GM21723 (cell line): Measurements from ENCODE around the gene MTMR12.

Source experiments
- ATAC-seq: cut with Tn5 transposase; IDR thresholded peaks from one replicate; pipeline ENCODE4 v1.9.1; 2021; ENCODE audit warnings: mild to moderate bottlenecking, moderate library complexity; ENCODE audit not compliant: unreplicated experiment

MTMR12 gene

DNA sequence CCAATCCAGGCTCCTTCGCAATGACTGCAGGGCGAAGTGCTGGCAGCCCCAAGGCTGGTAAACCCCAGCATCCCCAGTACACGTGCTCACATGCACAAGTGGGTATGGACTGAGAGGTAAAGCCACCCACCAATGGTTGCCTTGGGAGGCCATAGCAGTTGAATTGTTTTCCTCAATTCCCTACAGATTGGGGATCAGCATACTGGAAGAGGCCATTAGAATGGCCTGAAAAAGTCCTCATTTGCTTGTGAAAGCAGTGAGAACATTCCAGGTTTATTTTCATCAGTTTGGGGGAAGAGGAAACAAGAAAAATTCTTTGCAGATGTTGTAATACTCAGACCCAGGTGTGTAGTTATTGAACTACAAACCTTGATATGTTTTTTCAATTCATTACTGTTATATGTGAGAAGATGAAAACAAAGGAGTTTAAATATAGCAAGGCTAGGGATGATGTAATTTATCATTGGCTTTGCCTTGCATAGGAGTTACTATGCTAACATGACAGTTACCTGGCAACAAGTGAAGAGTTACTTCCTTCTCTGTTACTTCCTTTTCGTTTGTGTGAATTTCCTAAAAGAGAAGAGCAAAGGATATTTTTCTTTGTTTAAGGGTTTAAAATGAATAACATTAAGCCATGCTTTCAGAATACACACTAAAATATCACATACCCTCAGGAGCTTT lies 36.4 kb downstream of the MTMR12 start:
- peak; percentile 55 for ATAC-seq

- ATAC-seq, result no peak
Measured at GRCh38 chr5:32275396-32275741, 37.4 kb downstream of the MTMR12 start.

DNA sequence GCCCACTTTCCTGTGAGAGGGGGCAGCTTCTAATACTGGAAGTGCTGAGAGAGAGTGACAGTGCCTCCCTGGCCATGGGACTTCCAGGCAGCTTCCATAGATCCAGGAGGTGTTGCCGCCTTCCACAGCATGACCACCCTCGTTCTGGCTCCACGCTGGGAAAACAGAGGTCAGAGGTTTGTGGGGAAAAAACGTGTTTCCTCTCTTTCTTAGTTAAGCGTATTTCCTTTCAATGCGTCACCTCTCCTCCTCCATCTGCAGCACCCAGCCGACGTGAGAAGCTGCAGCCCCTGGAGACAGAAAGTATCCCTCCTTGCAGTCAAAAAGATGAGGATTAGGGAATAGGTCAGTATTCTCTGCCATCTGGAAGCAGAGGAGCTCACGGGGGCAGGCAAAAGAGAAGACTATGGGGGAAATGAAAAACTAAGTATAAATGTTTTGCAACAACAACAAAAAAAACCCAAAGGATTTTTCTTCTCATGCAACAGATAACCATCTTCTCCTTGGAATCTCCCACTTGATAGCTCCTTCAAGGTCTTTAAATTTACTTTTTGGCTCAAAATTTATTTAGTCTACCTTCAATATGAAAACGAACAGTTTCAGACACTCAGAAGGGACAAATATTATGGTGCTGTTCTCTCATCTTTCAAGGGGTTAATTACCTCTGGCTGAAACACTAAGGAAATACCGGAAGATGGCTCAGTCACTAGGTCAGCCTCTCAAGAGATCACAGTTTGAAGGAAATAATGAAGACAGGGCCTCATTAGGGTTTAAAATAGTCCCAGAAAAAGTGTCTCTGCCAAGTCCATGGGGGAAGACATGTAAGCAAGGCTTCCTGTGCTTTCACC lies 38.0 kb downstream of the MTMR12 start:
- ATAC-seq, result no peak

DNA sequence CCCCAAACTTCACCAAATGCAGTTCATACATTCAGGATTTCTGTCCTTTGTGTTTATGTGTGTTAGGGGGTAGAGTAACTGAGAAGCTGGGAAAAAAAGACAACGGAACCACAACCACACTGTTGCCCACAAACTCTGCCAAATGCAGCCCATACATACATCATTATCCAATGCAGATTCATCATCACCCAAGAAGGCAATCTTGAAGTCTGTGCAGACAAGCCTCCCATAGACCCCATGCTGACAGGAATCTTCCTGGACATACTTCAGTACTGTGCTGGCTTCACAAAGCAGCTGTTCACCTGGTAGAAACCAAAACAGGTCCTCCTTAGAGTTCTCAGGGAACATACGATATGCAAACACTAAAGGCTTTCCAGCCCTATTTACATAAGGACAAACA lies 38.9 kb downstream of the MTMR12 start:
- ATAC-seq, result no peak

DNA sequence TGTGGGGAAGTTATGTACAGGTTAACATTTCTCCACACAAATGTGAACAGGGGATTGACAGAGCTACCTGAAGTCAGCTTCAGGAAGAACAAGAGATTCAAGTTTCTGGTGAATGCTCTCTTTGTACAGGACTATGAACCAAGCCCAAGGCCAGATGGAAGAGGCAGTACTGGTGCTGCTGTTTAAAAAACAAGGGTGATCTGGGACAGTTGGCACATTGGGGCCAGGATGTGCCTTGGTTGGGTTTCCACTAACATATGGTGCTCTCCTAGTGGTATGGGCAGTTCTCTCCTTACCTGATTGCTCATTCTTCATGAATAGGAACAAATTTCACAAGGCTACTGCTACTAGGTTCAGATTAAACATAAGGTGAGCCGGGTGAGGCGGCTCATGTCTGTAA lies 40.0 kb downstream of the MTMR12 start:
- no peak for ATAC-seq

DNA sequence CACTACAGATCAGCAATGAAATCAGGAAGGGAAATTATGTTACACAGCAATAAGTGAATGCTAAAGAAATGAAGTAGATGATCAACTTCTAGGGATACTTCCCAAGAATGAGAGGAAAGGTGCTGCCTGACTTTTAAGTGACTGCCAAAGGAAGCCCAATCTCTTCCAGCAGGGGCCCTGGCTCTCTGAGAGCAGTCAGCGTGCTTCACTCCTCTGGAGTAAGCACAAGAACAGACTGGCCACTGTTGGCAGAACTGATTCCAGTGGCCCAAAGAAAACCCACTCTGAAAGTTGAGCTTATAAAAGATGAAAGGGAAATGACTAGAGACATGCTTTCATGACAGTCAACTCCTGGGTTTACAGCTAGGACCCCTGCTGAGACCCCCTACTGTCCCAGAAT lies 41.8 kb downstream of the MTMR12 start:
- no peak for ATAC-seq

GRCh38 chr5:32270178-32270577 lies 42.6 kb downstream of the MTMR12 start:
- no peak for ATAC-seq

- ATAC-seq, result no peak
Measured at GRCh38 chr5:32265902-32266301, 46.8 kb downstream of the MTMR12 start.

- no peak for ATAC-seq
Measured at GRCh38 chr5:32264957-32265572, 47.7 kb downstream of the MTMR12 start.

- ATAC-seq, result no peak
Measured at GRCh38 chr5:32263684-32264083, 49.1 kb downstream of the MTMR12 start.

GRCh38 chr5:32261198-32261597 lies 51.5 kb downstream of the MTMR12 start:
- peak; percentile 93 for ATAC-seq

DNA sequence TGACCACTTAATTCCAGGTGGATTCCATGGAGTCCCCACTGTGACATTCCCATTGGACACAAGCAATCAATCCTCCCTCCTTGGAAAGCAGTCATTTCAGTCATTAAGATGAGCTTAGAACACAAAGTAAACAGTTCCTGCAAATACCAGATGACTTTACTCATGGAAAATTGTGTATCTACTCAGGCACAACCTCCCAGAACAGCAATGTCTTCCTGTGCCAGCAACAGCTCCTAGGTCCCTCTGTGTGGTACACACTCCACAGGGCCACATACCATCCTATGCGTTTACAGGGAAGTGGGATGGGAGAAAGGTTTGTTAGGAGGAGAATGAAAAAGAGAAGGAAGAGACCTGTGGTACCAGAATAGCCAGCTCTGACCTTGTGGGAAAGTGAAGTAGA lies 53.7 kb downstream of the MTMR12 start:
- no peak for ATAC-seq

DNA sequence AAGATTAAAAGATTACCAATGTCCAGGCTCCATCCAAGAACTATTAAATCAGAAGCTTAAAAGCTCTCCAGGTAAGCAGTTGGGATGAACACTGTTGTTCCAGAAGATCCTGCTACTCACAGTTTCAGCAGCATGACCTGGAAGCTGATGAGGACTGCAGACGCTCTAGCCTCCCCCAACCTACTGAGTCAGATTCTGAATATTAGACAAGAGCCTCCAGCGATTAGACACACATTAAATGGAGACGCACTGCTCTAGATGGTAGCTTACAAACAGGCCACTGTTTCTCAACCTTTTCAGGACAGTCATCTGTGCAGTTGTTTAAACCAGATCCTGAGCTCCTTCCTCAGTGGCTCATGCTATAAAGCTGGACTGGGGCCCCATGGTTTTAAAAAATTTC lies 54.3 kb downstream of the MTMR12 start:
- ATAC-seq, result no peak

GRCh38 chr5:32255540-32255900 lies 57.2 kb downstream of the MTMR12 start:
- no peak for ATAC-seq

DNA sequence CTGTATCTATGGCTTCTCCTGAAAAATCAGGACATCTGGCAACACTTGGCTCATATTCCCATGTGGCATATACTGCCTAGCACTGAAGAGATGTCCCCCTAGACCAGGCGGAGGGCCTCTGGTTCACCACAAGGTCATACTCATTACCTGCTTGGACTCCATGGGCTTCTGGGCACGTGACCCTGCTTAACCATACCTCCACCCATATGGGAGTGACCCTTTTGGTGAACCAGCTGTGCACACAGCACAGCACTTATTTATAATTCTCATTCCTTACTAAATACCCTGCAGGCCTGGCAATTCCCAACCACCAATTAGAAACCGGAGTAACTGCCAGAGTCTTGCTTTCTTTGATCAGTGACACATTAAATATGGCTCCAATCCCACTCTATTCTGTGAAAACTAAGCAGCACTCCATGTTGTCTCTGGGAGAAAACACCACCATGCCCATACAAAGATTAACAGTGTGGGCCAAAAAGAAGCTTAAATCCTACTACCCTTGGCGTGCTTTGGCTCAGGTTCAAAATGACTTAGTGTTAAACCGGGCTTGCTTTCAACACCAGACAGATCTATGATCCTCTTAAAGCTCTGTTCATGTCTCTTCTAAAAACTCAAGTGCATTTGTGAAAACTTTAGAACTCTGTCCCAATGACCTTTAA lies 57.7 kb downstream of the MTMR12 start:
- ATAC-seq, result no peak

DNA sequence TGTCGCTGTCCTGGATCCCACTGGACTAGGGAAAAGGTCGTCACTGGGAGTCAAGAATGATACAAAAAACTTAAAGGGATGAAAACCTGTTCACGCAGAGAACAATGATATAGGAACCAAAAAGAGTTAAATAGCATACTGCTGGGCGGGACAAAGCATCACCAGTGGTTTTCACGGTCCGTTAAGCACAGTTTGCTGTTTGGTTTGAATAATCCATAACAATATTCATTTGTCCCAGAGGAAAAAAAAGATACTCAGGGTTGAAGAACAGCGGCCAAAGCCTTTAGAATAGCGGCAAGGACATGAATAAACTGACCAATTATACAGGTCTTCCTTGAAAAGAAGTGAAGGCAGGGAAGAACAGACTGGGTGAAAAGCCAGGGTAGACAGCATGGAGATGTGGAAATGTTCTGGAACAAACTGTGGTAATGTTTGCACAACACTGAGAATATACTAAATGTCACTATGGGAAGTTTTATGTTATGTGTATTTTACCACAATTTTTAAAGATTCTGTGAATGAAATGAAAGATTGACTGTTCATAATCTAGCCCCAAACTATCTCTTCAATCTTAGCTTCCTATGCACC lies 60.8 kb downstream of the MTMR12 start:
- ATAC-seq, result no peak

- no peak for ATAC-seq
Measured at GRCh38 chr5:32249668-32250067, 63.1 kb downstream of the MTMR12 start.

GRCh38 chr5:32245742-32246141 lies 67.0 kb downstream of the MTMR12 start:
- no peak for ATAC-seq

DNA sequence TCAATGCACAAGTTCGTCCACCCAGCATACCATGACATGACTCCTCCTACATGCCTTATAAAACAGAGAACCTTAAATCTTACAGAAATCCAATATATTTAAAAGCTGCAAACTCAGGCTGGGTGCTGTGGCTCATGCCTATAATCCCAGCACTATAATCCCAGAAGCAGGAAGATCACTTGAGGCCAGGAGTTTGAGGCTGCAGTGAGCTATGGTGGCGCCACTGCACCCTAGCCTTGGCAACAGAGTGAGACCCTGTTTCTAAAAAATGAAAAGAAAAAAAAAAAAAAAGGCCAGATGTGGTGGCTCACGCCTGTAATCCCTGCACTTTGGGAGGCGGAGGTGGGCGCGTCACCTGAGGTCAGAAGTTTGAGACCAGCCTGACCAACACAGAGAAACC lies 68.7 kb downstream of the MTMR12 start:
- no peak for ATAC-seq

DNA sequence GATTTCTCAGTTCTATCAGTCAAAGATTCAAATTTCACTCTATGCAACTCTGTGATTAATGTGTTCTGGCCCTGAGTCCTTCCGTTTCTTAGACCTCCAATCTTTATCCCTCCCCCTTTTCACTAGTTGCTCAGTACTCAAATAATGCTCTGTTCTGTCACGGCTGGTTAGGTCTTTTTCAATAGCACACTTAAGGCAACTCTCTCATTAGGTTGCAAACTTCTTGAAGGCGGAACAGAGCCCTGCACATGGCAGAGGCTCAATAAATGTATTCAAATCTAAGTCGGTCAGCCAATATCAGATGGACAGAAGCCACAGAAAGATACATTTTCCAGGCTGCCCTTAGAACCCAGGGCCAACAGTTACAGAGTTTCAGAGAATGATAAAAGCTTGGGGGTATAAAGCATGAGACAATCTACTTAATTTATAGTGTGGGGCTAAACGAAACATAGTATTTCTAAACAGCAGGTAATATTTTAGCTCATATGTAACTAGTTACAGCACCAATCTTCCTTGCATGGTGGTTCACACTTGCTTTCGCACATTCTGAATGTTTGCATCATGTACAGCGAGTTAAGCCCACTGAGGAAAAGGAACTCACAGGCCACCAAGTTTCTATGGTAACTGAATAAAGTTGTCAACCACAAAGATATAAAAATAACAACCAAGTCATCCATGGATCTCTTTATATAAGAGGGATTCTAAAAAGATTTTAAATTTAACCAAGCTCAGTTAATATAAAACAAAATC lies 71.5 kb downstream of the MTMR12 start:
- no peak for ATAC-seq

DNA sequence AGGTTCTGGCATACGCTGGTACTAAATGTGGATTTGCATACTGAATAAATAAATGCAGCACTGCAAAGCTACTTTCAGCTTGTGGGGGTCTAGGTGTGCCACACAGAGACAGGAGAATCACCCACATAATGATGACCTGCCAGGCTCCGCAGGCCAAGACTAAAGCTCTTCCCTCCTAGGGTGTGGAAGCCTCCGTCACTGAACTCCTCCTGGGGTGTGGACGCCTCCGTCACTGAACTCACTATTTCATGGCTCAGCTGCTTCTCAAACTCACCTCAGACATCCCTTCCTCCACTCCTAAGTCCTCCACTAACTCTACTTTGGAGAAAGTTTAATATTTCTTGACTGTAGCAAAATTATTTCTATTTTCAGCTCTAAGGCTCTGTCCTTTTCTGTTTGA lies 73.4 kb downstream of the MTMR12 start:
- ATAC-seq, result no peak
